GM20431 (cell line): ENCODE measurements around the gene CD8A.
"Not testable (repeated sequence)": the region's sequence is repeated elsewhere in the genome, so short reads cannot be mapped to it uniquely, and the experiment has no call there.

Experiments
- in situ Hi-C: fragments of 300-500 bp; cut with MseI, MboI; formaldehyde crosslinking; loops from one replicate; pipeline ENCODE4 v1.15.0; 2020; ENCODE audit warnings: low sequenced_read_pairs; ENCODE audit not compliant: unreplicated experiment

The CD8A gene

DNA sequence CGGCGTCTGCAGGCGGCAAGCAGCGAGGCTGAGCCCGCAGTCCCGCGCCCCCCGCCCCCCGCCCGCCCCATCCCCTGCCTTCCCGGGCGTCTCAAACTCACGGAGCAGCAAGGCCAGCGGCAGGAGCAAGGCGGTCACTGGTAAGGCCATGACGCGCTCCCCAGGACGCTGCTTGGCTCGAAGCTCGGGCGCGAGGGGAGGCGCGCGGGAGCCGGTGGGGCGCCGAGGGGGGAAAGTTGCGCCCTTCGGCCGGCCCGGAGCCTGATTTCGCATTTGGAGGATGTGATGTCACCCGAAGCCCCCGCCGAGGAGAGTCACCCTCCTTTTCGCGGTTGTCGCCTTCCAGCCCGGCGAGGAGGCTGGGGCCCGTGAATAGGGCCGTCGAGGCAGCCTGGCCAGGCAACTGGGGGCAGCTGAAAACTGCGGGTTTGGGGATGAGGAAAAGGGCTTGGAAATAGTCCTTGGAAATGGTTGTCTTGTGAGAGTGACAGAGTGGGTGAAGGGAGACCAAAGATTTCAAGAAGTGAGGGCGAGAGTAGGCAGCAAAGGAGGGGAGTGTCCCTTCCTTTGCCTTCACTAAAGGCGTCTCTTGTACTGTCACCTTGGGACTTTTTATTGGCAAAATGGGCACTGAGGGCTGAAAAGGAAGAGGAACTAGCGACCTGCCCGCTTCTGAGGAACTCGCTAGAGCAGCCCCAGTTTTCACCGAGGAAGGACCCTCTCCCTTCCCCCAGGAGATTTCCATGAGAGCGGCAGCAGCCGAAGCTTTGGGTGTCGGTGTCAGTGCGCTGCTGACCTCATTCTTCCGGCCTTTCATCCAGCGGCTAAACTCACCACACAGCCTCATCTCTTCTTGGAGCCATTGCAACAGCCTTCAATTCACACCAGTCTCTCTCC lies at the start of gene CD8A:
TSS of gene CD8A (minus strand) at position 238 of the 897 bp plus-strand sequence. CDS start at position 150, 88 bp downstream.
- in situ Hi-C loops = no loop called here

GRCh38 chr2:86839871-86840548 lies 49.3 kb upstream of the CD8A start:
- in situ Hi-C loops = not testable (repeated sequence)

GRCh38 chr2:86839455-86839854 lies 48.7 kb upstream of the CD8A start:
- in situ Hi-C loops = not testable (repeated sequence)

DNA sequence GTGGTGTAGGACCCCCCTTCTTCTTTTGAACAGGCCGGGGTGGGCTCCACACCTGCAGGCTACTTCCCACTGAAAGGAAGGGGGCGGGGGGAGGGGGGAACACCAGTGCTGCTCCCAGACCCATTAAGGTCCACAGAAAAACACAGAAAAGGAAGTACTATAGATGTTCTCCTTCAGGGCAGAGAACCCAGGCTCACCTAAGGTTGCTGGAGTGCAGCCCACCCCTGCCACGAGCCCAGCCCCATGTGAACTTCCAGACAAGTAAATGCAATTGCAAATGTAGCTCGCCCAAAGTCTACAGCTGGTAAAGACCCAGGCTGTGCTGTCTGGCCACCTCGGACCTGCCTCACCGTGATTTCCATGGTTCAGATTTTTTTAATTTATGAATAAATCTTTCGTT lies 47.0 kb upstream of the CD8A start:
- in situ Hi-C loops = not testable (repeated sequence)

GRCh38 chr2:86836915-86837695 lies 46.4 kb upstream of the CD8A start:
- in situ Hi-C loops = not testable (repeated sequence)

- in situ Hi-C loops = not testable (repeated sequence)
Observed at GRCh38 chr2:86835548-86835889, 44.8 kb upstream of the CD8A start.

- in situ Hi-C loops = no loop called here
Observed at GRCh38 chr2:86833315-86833714, 42.6 kb upstream of the CD8A start.

DNA sequence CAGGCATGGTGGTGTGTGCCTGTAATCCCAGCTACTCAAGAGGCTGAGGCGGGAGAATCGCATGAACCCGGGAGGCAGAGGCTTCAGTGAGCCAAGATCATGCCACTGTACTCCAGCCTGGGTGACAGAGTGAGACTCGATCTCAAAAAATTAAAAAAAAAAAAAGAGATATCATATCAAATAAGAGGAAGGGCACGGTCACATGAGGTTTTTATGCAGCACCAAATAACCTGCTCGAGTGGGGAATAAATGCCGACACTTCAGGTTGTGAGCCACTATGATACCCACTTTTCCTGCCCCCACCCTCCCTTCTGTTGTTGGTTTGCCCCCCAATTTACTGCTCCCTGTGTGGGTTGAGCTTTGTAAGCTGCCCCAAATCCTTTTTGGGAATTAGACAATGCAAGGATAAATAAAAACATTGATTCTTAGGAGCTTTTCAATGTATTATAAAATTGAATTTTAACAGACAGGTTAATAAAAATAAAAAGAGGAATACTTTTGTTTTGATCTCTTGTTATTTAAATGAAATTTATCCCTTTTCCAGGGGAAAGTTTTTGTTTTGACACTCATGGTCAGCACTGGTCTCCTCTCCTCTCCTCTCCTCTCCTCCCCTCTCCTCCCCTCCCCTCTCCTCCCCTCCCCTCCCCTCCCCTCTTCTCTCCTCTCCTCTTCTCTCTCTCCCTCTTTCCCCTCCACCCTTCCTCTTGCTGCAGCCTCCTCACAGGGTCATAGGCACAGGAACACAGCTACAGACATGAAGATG lies 41.8 kb upstream of the CD8A start:
- in situ Hi-C loops = no loop called here

DNA sequence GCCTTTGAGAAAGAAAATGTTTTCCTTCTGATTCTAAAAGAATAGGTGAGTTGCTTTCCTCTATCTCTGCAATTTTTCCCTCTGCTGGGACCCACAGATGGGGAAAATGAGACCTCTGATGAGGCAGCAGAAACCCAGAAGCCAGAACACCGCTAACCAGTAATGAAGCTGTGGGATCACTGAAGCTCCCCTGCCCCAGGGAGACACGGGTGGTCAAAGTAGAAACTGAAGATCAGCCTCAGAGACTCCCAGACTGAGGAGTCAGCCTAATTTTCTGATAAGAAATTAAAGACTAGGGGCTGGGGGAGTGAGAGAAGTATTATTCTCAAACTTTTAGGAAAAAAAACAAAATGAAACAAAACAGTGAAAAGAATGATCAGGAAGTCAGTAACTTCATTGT lies 40.8 kb upstream of the CD8A start:
- in situ Hi-C loops = no loop called here

- in situ Hi-C loops = no loop called here
Observed at GRCh38 chr2:86826951-86827350, 36.2 kb upstream of the CD8A start.

DNA sequence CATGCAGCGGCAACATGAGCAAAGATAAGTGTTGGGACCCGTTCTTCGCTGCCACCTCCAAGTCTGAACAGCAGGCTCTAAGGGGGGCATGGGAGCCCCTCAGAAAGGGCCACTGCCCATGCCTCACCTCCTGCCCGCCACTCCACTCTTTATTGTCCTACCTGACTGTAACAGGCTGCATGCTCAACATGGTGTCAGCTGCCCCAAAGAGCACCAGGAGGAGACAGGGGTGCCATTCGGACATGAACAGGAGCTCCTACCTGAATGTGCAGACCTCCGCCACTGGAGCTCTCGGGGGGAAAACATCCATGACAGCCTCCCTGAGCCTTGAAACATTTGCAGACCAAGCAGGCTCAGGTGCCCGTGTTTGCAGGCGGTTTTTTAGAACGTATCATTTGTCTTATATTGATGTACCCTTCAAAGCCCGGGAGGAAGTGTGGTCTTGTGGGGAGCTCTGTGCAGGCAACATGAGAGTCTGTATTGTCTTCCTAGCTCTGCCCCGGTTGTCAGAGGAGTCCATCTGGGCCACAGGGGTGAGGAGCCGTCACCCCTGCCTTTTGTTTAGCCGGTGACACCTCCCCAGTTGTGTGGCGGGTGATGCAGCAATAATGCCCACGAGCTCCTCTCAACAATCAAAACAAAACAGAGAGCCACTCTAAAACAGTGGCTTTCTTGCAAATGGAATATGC lies 35.1 kb upstream of the CD8A start:
- in situ Hi-C loops = no loop called here

- in situ Hi-C loops = no loop called here
Observed at GRCh38 chr2:86825036-86825692, 34.5 kb upstream of the CD8A start.

DNA sequence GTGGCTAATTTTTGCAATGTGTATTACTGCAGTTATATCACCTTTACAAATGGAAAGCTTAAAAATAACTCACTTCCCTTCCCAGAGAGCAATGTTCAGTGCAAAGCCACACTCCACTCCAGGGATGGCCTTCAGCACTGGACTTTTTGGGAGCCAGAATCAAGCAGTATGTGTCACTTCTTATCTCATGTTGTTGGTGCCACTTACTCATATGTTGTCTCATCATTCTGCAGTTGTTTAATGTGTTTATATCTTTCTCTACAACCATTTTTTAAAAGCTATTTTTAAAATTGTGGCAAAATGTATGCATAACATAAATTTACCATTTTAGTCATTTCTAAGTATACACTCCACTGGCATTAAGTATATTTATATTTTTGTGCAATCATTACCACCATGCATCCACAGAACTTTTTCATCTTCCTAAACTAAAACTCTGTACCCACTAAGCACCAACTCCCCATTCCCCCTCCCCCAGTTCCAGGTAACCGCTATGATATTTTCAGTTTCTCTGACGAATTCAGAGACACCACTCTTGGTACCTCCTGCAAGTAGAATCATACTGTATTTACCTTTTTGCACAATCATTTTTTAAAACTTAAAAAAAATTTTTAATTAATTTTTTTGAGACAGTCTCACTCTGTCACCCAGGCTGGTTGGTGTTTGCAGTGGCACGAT lies 32.1 kb upstream of the CD8A start:
- in situ Hi-C loops = no loop called here

DNA sequence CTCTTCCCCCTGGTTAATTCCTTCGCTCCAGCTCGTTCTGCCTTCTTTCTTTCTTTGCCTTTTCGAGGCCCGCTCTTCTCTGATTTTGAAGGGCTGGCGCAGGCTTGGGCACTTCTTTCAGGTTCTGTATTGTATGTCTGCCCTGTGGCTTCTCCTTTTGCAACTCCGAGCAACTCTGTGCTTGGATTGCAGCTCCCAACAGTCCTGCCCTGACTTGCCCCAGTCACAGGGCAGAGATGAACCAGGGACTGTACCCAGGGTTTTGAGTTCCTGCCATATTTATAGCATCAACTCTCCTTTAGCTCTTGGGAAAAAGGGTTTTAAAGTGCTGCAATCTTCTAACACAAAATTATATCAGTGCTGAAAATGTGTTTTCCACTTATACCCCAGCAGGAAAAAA lies 31.1 kb upstream of the CD8A start:
- in situ Hi-C loops = no loop called here

DNA sequence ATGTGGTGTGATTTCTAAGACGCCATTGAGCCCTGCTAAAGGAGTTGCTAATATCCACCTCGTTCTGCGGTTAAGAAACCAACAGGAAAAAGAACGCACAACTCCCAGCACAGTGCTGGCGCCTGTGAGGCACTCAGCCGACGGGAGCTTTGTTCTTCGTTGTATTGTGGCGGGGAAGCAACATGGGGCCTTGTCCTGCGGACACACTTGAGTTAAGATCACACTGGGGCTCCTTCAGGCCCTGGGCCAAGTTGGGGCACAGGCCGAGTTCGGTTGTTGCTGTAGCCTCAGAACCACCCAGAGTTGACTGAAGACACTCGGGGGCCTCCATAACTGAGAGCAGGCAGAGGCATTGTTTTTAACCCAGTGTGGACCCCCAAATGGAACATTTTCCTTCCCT lies 30.6 kb upstream of the CD8A start:
- in situ Hi-C loops = no loop called here

- in situ Hi-C loops = no loop called here
Observed at GRCh38 chr2:86818957-86819356, 28.2 kb upstream of the CD8A start.

DNA sequence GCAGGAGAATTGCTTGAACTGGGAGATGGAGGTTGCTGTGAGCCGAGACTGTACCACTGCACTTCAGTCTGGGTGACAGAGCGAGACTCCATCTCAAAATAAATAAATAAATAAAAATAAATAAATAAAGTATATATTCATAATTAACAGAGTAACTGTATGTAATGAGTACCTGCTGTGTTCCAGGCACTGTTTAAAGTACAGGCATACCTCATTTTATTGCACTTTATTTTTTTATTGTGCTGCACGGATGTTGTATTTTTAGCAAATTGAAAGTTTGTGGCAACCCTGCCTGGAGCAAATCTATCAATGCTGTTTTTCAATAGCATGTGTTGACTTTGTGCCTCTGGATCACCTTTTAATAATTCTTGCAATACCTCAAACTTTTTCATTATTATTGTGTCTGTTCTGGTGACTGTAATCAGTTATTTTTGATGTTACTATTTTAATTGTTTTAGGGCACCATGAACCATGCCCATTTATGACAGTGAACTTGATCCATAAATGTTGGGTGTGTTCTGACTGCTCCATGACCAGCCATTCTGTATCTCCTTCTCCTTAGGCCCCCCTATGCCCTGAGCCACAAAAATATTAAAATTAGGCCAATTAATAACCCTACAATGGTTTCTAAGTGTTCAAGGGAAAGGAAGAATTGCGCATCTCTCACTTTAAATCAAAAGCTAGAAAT lies 27.5 kb upstream of the CD8A start:
- in situ Hi-C loops = no loop called here

- in situ Hi-C loops = no loop called here
Observed at GRCh38 chr2:86815611-86816010, 24.9 kb upstream of the CD8A start.
